ENCODE results near the gene APBB2. TPM values are rescaled to one million over a fixed set of nuclear protein-coding genes. Genes with fewer than 3 reads are reported as not detected.
A peak's percentile ranks its signal among the peaks of the same experiment; 100 is the strongest.

APBB2 gene
- total and polyA plus RNA-seq, 2 experiments from 2014 or later: 35.8 to 74.8 TPM

GRCh38 chr4:41122775-41123174 is 91.6 kb downstream of the APBB2 start:
- peak; percentile 64 for ATAC-seq
- no peaks in the 10 kb centered on the region for H3K36me3 ChIP-seq (ENCODE audit: insufficient read depth)
- no peak overlapping the region for H2AFZ ChIP-seq
- no peaks in the 10 kb centered on the region for H4K20me1 ChIP-seq (replicated peaks; ENCODE audit: insufficient read depth)
- H3K27me3 Mint-ChIP-seq (ENCODE audit: insufficient read depth, low read depth, poor library complexity): no peaks in the 10 kb centered on the region
- H3K4me3 ChIP-seq: no peak overlapping the region
- no peaks in the 10 kb centered on the region for H3F3A ChIP-seq (replicated peaks; ENCODE audit: low read depth)
- no peaks in the 10 kb centered on the region for H3K9me2 ChIP-seq (ENCODE audit: insufficient read depth)
- no peaks in the 10 kb centered on the region for H3K9me3 Mint-ChIP-seq
- H3K27ac ChIP-seq (ENCODE audit: low read depth): peak overlapping the region; percentile 81; the same call in 1 of the 2 replicates
- H3K36me3 Mint-ChIP-seq (ENCODE audit: low read depth): no peaks in the 10 kb centered on the region
- no peaks in the 10 kb centered on the region for H3K27me3 ChIP-seq (ENCODE audit: insufficient read depth)
- H3K79me2 ChIP-seq (replicated peaks; ENCODE audit: insufficient read depth): 0 out of 2 replicates have a peak, but pooled peaks cover 5% of the 10 kb centered on the region
- peak overlapping the region; percentile 42; the same call in 1 of the 2 replicates for H3K27ac Mint-ChIP-seq
- no peak overlapping the region; the same call in 2 of the 3 replicates for H3K4me3 Mint-ChIP-seq
- peaks cover 8% of the 10 kb centered on the region for H3K4me1 ChIP-seq (ENCODE audit: insufficient read depth)
- peak; percentile 79 for DNase-seq (ENCODE audit: low spot score)
- no peak overlapping the region for H3K4me2 ChIP-seq
- TF ChIP-seq, protein P1, sequence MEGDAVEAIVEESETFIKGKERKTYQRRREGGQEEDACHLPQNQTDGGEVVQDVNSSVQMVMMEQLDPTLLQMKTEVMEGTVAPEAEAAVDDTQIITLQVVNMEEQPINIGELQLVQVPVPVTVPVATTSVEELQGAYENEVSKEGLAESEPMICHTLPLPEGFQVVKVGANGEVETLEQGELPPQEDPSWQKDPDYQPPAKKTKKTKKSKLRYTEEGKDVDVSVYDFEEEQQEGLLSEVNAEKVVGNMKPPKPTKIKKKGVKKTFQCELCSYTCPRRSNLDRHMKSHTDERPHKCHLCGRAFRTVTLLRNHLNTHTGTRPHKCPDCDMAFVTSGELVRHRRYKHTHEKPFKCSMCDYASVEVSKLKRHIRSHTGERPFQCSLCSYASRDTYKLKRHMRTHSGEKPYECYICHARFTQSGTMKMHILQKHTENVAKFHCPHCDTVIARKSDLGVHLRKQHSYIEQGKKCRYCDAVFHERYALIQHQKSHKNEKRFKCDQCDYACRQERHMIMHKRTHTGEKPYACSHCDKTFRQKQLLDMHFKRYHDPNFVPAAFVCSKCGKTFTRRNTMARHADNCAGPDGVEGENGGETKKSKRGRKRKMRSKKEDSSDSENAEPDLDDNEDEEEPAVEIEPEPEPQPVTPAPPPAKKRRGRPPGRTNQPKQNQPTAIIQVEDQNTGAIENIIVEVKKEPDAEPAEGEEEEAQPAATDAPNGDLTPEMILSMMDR (conservative IDR thresholded peaks at IDR 0.05; ENCODE audit: low read depth in 2 of 2): peak; percentile 49 to 70
- TF ChIP-seq, protein P2, sequence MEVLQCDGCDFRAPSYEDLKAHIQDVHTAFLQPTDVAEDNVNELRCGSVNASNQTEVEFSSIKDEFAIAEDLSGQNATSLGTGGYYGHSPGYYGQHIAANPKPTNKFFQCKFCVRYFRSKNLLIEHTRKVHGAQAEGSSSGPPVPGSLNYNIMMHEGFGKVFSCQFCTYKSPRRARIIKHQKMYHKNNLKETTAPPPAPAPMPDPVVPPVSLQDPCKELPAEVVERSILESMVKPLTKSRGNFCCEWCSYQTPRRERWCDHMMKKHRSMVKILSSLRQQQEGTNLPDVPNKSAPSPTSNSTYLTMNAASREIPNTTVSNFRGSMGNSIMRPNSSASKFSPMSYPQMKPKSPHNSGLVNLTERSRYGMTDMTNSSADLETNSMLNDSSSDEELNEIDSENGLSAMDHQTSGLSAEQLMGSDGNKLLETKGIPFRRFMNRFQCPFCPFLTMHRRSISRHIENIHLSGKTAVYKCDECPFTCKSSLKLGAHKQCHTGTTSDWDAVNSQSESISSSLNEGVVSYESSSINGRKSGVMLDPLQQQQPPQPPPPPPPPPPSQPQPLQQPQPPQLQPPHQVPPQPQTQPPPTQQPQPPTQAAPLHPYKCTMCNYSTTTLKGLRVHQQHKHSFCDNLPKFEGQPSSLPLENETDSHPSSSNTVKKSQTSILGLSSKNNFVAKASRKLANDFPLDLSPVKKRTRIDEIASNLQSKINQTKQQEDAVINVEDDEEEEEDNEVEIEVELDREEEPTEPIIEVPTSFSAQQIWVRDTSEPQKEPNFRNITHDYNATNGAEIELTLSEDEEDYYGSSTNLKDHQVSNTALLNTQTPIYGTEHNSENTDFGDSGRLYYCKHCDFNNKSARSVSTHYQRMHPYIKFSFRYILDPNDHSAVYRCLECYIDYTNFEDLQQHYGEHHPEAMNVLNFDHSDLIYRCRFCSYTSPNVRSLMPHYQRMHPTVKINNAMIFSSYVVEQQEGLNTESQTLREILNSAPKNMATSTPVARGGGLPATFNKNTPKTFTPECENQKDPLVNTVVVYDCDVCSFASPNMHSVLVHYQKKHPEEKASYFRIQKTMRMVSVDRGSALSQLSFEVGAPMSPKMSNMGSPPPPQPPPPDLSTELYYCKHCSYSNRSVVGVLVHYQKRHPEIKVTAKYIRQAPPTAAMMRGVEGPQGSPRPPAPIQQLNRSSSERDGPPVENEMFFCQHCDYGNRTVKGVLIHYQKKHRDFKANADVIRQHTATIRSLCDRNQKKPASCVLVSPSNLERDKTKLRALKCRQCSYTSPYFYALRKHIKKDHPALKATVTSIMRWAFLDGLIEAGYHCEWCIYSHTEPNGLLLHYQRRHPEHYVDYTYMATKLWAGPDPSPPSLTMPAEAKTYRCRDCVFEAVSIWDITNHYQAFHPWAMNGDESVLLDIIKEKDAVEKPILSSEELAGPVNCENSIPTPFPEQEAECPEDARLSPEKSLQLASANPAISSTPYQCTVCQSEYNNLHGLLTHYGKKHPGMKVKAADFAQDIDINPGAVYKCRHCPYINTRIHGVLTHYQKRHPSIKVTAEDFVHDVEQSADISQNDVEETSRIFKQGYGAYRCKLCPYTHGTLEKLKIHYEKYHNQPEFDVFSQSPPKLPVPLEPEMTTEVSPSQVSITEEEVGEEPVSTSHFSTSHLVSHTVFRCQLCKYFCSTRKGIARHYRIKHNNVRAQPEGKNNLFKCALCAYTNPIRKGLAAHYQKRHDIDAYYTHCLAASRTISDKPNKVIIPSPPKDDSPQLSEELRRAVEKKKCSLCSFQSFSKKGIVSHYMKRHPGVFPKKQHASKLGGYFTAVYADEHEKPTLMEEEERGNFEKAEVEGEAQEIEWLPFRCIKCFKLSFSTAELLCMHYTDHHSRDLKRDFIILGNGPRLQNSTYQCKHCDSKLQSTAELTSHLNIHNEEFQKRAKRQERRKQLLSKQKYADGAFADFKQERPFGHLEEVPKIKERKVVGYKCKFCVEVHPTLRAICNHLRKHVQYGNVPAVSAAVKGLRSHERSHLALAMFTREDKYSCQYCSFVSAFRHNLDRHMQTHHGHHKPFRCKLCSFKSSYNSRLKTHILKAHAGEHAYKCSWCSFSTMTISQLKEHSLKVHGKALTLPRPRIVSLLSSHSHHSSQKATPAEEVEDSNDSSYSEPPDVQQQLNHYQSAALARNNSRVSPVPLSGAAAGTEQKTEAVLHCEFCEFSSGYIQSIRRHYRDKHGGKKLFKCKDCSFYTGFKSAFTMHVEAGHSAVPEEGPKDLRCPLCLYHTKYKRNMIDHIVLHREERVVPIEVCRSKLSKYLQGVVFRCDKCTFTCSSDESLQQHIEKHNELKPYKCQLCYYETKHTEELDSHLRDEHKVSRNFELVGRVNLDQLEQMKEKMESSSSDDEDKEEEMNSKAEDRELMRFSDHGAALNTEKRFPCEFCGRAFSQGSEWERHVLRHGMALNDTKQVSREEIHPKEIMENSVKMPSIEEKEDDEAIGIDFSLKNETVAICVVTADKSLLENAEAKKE (CRISPR knock-in tag; IDR thresholded peaks at IDR 0.05): 0 out of 2 replicates have a peak, but pooled peaks have one; percentile 22
- no peak for TF ChIP-seq ETS1 (IDR thresholded peaks at IDR 0.05)
- H3K4me1 Mint-ChIP-seq: peaks cover 42% of the 10 kb centered on the region
